Body of pancreas (tissue), 4 donors: ENCODE measurements around the gene PTPRN2.

Experiments used
- POLR2A ChIP-seq, 3 donors: fragments of 450-650 bp; IDR thresholded peaks; one replicate each; pipeline ENCODE4 v1.6.1; 2016; ENCODE audit warnings: antibody characterized with exemption in 3 of 3, mild to moderate bottlenecking in 2 of 3
- TF ChIP-seq, protein P1 (sequence below), 7 experiments: fragments of 450-650 bp in 4 of 7; fragments of 200-600 bp in 3 of 7; sonication (generic) in 3 of 7; IDR thresholded peaks; one replicate each; pipeline ENCODE4 v1.5.1; 2016 to 2019; ENCODE audit warnings: antibody characterized with exemption in 7 of 7

DNA sequence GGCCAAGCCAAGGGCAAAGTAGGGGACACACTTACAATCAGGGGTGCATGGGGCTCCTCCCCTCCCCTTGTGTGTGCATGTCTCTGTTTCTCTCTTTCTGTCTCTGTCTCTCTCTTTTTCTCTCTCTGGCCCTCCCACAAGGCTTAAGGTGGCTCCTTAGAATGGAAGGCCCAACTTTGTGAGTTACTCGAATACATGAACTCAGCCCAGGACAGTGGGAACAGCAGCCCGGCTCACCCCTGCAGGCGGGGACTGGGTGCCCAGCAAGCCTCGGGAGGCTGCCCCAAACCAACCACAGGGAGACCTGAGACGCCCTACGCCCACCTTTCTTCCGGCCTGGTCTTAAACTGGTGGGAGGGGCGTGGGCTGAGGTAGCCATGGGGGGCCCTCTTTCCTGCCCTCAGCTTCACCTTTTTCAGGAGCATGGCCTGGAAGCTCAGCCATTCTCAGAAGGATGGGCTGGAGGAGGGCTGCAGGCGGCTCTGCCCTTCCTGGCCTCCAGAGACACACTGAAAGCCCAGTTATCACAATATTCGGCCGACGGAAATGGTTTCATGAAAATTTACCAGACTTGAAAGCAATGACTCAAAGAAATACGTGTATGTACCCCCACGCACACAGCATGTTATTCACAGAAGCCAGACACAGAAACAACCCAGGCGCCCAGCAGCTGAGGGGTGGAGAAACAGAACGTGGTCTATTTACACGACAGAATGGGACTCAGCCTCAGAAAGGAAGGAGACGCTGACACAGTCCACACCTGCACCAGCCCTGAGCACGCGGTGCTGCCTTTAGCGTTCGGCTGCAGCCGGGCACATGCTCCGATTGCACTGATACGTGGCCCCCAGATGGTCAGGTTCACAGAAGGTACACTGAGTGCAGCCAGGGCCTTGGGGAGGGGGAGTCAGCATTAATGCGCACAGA, 229.5 kb downstream of the PTPRN2 start:
- TF ChIP-seq, protein P1, sequence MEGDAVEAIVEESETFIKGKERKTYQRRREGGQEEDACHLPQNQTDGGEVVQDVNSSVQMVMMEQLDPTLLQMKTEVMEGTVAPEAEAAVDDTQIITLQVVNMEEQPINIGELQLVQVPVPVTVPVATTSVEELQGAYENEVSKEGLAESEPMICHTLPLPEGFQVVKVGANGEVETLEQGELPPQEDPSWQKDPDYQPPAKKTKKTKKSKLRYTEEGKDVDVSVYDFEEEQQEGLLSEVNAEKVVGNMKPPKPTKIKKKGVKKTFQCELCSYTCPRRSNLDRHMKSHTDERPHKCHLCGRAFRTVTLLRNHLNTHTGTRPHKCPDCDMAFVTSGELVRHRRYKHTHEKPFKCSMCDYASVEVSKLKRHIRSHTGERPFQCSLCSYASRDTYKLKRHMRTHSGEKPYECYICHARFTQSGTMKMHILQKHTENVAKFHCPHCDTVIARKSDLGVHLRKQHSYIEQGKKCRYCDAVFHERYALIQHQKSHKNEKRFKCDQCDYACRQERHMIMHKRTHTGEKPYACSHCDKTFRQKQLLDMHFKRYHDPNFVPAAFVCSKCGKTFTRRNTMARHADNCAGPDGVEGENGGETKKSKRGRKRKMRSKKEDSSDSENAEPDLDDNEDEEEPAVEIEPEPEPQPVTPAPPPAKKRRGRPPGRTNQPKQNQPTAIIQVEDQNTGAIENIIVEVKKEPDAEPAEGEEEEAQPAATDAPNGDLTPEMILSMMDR (IDR thresholded peaks at IDR 0.05): no peak
- TF ChIP-seq POLR2A (IDR thresholded peaks at IDR 0.05): no peak
